ENCODE results near the gene DELE1.
A peak's percentile ranks its signal among the peaks of the same experiment; 100 is the strongest.

Gene DELE1

DNA sequence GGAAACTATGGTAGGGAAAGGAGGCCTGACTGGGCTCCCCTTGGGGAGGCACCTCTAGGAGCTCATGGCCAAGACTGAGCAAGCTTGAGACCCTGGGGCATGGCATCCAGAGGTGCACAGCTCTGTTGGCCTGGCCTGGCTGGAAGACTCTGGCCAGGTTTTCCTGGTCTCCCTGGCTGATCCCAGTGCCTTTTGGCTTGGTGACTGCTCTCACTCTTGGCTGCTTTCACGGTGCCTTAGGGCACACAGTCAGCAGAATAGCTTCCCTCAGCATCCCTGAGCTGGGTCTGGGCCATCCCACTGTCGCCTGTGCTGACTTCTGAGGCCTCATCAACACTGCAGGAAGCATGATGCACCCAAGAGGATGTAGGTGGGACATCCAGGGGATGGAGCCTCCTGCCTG lies 13.4 kb upstream of the DELE1 start:
- H3K4me3 ChIP-seq (ENCODE audit: low read depth, low read length), result no peak overlapping the region
- no peak for DNase-seq (ENCODE audit: low read depth, low spot score)
- TF ChIP-seq, protein P1, sequence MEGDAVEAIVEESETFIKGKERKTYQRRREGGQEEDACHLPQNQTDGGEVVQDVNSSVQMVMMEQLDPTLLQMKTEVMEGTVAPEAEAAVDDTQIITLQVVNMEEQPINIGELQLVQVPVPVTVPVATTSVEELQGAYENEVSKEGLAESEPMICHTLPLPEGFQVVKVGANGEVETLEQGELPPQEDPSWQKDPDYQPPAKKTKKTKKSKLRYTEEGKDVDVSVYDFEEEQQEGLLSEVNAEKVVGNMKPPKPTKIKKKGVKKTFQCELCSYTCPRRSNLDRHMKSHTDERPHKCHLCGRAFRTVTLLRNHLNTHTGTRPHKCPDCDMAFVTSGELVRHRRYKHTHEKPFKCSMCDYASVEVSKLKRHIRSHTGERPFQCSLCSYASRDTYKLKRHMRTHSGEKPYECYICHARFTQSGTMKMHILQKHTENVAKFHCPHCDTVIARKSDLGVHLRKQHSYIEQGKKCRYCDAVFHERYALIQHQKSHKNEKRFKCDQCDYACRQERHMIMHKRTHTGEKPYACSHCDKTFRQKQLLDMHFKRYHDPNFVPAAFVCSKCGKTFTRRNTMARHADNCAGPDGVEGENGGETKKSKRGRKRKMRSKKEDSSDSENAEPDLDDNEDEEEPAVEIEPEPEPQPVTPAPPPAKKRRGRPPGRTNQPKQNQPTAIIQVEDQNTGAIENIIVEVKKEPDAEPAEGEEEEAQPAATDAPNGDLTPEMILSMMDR (IDR thresholded peaks at IDR 0.05; ENCODE audit: insufficient read depth, low read length, missing control alignments), result no peak
- CTCF ChIA-PET, result interaction anchor here (1.9 kb wide), 1 partner anchor 51 kb away, joined by 10 read pairs; no protein-coding TSS in a partner anchor
- POLR2A ChIA-PET, result no interaction called here

DNA sequence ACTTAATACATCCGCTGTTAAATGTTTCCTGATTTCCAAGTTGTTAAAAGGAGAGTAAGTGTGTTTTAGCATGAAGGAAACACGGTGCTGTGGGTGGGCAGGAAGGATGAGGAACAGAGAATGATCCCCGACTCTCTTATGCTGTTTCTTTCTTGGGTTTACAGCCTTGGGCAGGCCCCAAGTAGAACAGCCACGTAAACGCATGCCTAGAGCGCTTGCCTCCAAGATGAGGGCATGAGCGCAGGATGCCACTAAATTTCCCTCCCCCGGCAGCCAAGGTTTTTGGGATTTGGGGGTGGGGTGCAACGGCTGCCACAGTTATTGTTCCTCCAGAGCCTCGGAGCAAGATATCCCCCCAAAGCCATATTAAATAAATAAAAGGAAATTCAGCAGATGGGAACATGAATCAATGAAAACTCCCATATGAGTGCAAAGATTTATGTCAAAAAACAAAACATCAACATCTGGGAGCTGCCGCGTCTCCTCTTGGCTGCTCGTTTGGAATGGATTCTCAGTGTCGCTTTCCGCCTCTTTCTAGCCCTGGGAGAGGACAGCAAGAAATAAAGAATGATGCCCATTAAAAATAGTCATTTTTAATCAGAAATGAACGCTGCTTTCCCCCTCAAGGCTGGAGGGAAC lies 10.0 kb upstream of the DELE1 start:
- DNase-seq (ENCODE audit: low read depth, low spot score), result no peak
- TF ChIP-seq, protein P1 (IDR thresholded peaks at IDR 0.05; ENCODE audit: insufficient read depth, low read length, missing control alignments), result no peak
- ChIA-PET POLR2A (interaction anchor here (1.3 kb wide), 1 partner anchor 10 kb away, joined by 3 read pairs; the partner anchor contains the start of gene DELE1), CTCF (interaction anchor here (0.8 to 6.0 kb wide), 9 partner anchors 11 to 221 kb away, joined by 3 to 31 read pairs (median 4); partner anchors contain the start of gene PCDH1)
- H3K4me3 ChIP-seq (ENCODE audit: low read depth, low read length), result peak overlapping the region; percentile 37; the same call in 1 of the 2 replicates

DNA sequence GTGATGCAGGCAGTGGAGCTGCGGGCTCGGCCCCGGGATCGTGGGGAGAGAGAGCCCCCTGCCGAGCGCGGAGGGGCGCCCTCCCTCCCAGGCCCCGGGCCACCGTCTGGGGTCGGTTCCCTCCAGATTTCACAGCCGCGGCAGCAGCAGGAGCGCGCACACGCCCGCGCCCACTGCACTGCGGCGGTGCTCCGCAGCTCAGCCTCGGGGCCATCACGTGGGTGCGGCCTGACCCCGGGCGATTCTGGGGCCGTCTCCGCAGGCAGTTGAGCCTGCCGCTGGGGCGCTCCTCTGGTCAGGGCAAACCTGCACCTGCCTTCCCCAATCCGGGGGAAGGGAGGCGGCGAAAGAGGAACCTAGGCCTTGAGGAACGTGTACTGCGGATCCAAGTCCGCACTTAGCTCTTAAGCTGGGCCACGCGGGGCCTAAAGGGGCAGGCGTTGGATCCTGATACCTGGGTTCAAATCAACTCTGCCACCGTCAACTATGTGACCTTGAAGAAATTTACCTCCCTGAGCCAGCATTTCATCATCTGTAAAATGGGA lies 9.4 kb upstream of the DELE1 start:
- peak overlapping the region; percentile 37 for H3K4me3 ChIP-seq (ENCODE audit: low read depth, low read length)
- TF ChIP-seq, protein P1 (IDR thresholded peaks at IDR 0.05; ENCODE audit: insufficient read depth, low read length, missing control alignments), result peak; percentile 26
- CTCF ChIA-PET, result interaction anchor here (0.8 to 6.0 kb wide), 9 partner anchors 12 to 222 kb away, joined by 3 to 31 read pairs (median 6); partner anchors contain the start of gene PCDH1
- POLR2A ChIA-PET, result interaction anchor here (1.3 kb wide), 1 partner anchor 10 kb away, joined by 3 read pairs; the partner anchor contains the start of gene DELE1
- no peak for DNase-seq (ENCODE audit: low read depth, low spot score)

DNA sequence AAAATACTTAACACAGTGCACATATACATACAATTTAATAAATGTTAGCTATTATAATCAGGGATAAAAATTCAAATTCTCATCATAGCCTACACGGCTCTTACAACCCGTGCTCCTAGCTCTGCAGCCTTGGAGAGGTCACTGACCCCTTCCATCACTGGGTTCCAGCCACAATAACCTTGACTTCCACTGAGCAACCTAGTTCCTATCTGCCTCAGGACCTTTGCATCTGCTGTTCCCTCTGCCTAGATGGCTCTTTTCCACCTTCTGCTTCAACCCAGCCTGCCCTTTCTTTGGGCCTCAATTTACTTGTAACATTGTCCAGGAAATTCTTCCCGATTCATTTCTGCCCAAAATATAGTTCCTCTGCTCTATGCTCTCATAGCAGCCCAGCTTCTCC lies 8.9 kb upstream of the DELE1 start:
- TF ChIP-seq, protein P1 (IDR thresholded peaks at IDR 0.05; ENCODE audit: insufficient read depth, low read length, missing control alignments), result no peak
- CTCF ChIA-PET, result interaction anchor here (0.9 to 6.0 kb wide), 7 partner anchors 13 to 222 kb away, joined by 3 to 31 read pairs (median 6); partner anchors contain the start of gene PCDH1
- H3K4me3 ChIP-seq (ENCODE audit: low read depth, low read length), result no peak overlapping the region
- POLR2A ChIA-PET, result interaction anchor here (1.3 kb wide), 1 partner anchor 9 kb away, joined by 3 read pairs; the partner anchor contains the start of gene DELE1
- DNase-seq (ENCODE audit: low read depth, low spot score), result no peak

DNA sequence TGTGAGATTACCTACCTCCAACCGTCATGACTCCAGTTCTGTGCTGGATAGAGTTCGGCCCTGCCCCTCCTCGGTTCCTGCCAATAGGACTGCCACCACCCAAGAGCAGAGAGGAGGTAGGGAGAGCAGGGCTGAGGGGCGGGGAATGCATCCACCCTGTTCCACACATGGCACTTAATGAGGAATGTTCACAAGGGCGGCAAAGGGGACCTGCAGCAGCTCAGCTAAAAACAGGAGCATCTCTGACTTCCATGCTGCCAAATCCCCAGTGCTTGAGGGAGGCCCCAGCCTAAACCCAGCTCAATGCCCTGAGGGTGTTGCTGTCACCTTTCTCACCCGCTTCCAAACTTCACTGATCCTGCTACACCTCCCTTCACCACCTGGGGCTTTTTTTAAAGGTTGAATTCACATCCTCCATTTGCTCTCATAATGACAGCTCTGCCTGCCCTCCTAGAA lies 7.8 kb upstream of the DELE1 start:
- no peak for DNase-seq (ENCODE audit: low read depth, low spot score)
- ChIA-PET POLR2A (no interaction called here), CTCF (interaction anchor here (0.7 to 6.0 kb wide), 8 partner anchors 26 to 223 kb away, joined by 3 to 31 read pairs (median 6); partner anchors contain the start of genes PCDH1, PCDH12 and RNF14)
- TF ChIP-seq, protein P1 (IDR thresholded peaks at IDR 0.05; ENCODE audit: insufficient read depth, low read length, missing control alignments), result no peak
- no peak overlapping the region for H3K4me3 ChIP-seq (ENCODE audit: low read depth, low read length)

DNA sequence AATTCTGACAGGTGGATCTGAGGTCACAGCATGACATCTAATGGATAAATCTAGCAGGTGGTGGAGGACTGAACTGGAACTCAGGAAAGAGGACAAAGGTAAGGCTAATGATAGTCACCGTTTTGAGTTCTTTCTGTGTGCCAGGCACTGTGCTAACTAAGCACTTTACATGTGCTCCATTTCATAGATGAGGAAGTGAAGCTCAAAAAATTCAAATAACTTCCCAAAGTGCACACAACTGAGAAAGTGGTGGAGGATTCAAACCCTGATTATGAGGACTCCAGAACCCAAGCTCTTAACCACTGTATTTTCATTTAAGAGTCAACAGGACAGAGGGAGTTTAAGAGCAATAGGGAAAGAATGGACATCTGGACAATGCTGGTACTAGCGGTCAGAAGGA lies 7.1 kb upstream of the DELE1 start:
- no peak for DNase-seq (ENCODE audit: low read depth, low spot score)
- CTCF ChIA-PET, result interaction anchor here (0.9 to 6.0 kb wide), 6 partner anchors 26 to 251 kb away, joined by 3 to 31 read pairs (median 10); partner anchors contain the start of genes PCDH1 and RNF14
- POLR2A ChIA-PET, result no interaction called here
- TF ChIP-seq, protein P1 (IDR thresholded peaks at IDR 0.05; ENCODE audit: insufficient read depth, low read length, missing control alignments), result no peak
- H3K4me3 ChIP-seq (ENCODE audit: low read depth, low read length), result no peak overlapping the region
